ENCODE measurements around the gene OAS3.

DNA sequence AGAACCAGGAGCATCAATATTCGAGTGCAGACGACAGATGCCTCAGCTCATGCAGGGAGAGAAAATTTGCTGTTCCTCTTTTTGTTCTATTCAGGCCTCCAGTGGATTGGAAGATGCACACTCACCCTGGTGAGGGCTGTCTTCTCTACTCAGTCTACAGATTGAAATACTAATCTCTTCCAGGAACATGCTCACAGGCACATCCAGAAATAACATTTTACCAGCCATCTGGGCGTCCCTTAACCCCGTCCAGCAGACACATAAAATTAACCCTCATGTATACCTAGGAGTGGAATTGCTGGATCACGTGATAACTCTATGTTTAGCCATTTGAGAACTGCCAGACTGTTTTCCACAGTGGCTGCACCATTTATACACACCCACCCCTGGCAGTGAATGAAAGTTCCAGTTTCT is 35.6 kb downstream of the OAS3 start:
- no peak for TF ChIP-seq TAF1 (conservative IDR thresholded peaks at IDR 0.05)
- TF ChIP-seq JUND (IDR thresholded peaks at IDR 0.05): no peak
- TF ChIP-seq, protein P1, sequence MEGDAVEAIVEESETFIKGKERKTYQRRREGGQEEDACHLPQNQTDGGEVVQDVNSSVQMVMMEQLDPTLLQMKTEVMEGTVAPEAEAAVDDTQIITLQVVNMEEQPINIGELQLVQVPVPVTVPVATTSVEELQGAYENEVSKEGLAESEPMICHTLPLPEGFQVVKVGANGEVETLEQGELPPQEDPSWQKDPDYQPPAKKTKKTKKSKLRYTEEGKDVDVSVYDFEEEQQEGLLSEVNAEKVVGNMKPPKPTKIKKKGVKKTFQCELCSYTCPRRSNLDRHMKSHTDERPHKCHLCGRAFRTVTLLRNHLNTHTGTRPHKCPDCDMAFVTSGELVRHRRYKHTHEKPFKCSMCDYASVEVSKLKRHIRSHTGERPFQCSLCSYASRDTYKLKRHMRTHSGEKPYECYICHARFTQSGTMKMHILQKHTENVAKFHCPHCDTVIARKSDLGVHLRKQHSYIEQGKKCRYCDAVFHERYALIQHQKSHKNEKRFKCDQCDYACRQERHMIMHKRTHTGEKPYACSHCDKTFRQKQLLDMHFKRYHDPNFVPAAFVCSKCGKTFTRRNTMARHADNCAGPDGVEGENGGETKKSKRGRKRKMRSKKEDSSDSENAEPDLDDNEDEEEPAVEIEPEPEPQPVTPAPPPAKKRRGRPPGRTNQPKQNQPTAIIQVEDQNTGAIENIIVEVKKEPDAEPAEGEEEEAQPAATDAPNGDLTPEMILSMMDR (IDR thresholded peaks at IDR 0.05; ENCODE audit: low read depth, low read length, missing input control): no peak
- TF ChIP-seq, protein P2, sequence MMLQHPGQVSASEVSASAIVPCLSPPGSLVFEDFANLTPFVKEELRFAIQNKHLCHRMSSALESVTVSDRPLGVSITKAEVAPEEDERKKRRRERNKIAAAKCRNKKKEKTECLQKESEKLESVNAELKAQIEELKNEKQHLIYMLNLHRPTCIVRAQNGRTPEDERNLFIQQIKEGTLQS (IDR thresholded peaks at IDR 0.05): no peak
- no peak for TF ChIP-seq NR2F2 (IDR thresholded peaks at IDR 0.05)
- TF ChIP-seq FOXA2 (IDR thresholded peaks at IDR 0.05): no peak
- TF ChIP-seq, protein P3, sequence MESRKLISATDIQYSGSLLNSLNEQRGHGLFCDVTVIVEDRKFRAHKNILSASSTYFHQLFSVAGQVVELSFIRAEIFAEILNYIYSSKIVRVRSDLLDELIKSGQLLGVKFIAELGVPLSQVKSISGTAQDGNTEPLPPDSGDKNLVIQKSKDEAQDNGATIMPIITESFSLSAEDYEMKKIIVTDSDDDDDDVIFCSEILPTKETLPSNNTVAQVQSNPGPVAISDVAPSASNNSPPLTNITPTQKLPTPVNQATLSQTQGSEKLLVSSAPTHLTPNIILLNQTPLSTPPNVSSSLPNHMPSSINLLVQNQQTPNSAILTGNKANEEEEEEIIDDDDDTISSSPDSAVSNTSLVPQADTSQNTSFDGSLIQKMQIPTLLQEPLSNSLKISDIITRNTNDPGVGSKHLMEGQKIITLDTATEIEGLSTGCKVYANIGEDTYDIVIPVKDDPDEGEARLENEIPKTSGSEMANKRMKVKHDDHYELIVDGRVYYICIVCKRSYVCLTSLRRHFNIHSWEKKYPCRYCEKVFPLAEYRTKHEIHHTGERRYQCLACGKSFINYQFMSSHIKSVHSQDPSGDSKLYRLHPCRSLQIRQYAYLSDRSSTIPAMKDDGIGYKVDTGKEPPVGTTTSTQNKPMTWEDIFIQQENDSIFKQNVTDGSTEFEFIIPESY (IDR thresholded peaks at IDR 0.05): no peak
- TF ChIP-seq, protein P4, sequence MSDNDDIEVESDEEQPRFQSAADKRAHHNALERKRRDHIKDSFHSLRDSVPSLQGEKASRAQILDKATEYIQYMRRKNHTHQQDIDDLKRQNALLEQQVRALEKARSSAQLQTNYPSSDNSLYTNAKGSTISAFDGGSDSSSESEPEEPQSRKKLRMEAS (IDR thresholded peaks at IDR 0.05): no peak
